ENCODE data around the gene NLGN1.

NLGN1 gene

DNA sequence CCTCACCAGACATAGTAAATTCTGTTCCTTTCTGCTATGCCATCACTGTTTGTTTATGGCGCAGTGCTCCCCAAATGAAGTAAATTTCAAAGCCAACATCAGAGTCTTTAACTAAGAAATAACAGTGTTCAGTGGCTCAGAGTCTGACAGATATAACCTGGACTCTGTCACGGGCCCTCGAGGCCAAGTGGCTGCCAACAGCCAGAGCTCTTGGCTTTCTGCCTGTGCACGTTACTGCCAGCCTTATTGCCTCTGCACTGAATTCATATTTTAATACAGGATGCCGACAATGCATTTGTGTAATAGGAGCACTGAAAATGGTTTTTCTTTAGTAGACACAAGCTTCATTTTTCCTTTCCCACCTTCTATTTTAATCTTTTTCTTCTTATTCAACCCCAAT lies 219.9 kb downstream of the NLGN1 start:
- no peak overlapping the region for H3K27ac Mint-ChIP-seq
- H3K27me3 Mint-ChIP-seq (ENCODE audit: low read depth) = no peaks in the 10 kb centered on the region
- no peaks in the 10 kb centered on the region for H3K9me3 Mint-ChIP-seq
- no peaks in the 10 kb centered on the region for H3K4me1 Mint-ChIP-seq (ENCODE audit: low read depth)
- H3K4me3 Mint-ChIP-seq = no peak overlapping the region
- H3K36me3 Mint-ChIP-seq (ENCODE audit: low read depth) = no peaks in the 10 kb centered on the region

DNA sequence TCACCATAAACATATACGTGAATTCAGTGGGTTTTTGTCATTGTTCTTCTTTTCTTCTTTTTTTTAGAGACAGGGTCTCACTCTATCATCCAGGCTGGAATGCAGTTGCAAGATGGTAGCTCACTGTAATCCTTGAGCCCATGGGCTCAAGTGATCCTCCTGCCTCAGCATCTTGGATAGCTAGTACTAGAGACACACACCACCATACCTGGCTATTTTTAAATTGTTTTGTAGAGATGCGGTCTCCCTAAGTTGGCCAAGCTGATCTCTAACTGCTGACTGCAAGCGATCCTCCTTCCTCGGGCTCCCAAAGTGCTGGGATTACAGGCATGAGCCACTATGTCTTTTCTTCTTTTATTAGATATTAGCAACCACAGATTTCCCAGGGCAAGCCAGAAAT lies 220.6 kb downstream of the NLGN1 start:
- Mint-ChIP-seq H3K36me3 (ENCODE audit: low read depth) (no peaks in the 10 kb centered on the region), H3K9me3 (no peaks in the 10 kb centered on the region), H3K27ac (no peak overlapping the region), H3K4me3 (no peak overlapping the region), H3K27me3 (ENCODE audit: low read depth) (no peaks in the 10 kb centered on the region), H3K4me1 (ENCODE audit: low read depth) (no peaks in the 10 kb centered on the region)

DNA sequence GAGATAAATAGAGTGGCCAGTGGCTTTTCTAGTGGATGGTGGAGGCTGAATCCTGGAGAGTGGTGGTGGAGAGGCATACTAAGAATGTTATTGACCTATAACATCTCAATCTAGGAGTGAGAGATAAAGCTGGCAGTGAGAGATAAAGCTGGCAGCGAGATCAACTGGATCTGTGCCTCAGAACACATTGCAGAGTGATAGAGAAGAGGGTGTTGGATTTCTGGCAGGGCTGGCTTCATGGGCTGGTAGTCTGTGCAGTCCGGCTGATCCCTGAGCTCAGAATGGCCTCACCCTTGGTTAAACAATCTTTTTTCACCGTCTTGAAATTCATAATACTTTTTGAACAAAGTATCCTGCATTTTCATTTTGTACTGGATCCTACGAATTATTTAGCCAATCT lies 221.2 kb downstream of the NLGN1 start:
- Mint-ChIP-seq H3K27me3 (ENCODE audit: low read depth) (no peaks in the 10 kb centered on the region), H3K4me3 (no peak overlapping the region), H3K4me1 (ENCODE audit: low read depth) (no peaks in the 10 kb centered on the region), H3K27ac (no peak overlapping the region), H3K9me3 (no peaks in the 10 kb centered on the region), H3K36me3 (ENCODE audit: low read depth) (no peaks in the 10 kb centered on the region)

DNA sequence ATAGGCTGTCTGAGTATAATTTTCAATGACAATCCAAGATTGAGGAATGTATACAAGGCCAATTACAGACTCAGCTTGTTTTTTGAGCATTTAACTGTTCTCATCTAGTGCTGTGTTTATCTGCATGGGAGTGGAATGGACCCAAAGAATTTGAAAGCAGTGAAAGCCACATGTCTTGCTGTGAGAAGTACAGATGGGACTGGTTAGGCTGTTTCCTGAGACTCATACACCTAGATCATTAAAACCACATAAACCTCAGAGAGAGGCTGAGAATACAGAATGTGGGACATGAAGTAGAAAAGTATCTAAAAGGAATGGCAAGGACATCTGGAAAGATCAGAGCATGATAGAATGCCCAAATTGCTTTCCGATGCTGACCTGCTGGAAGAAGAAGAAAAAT lies 224.6 kb downstream of the NLGN1 start:
- Mint-ChIP-seq H3K4me3 (no peak overlapping the region), H3K36me3 (ENCODE audit: low read depth) (no peaks in the 10 kb centered on the region), H3K27ac (no peak overlapping the region), H3K27me3 (ENCODE audit: low read depth) (no peaks in the 10 kb centered on the region), H3K4me1 (ENCODE audit: low read depth) (no peaks in the 10 kb centered on the region), H3K9me3 (no peaks in the 10 kb centered on the region)

DNA sequence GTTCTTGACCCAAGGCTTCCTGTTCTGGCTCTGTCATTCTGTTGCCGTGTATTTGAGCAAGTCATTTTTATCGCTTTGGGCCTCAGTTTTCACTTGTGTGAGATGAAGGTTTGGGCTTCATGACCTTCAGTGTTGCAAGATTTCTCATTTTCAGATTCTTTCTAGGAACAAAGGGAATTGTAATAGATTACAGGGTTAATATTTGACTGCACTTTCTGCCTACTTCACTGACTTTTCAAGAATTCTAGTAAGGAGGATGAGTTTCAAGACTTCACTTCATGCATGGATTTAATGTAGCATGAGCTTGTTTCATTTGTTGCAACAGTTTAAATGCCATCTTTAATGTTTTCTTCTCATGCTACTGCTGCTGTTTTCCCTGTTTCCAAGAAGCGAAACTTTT lies 226.5 kb downstream of the NLGN1 start:
- Mint-ChIP-seq H3K4me1 (ENCODE audit: low read depth) (no peaks in the 10 kb centered on the region), H3K27ac (no peak overlapping the region), H3K27me3 (ENCODE audit: low read depth) (no peaks in the 10 kb centered on the region), H3K4me3 (no peak overlapping the region), H3K36me3 (ENCODE audit: low read depth) (no peaks in the 10 kb centered on the region), H3K9me3 (no peaks in the 10 kb centered on the region)

DNA sequence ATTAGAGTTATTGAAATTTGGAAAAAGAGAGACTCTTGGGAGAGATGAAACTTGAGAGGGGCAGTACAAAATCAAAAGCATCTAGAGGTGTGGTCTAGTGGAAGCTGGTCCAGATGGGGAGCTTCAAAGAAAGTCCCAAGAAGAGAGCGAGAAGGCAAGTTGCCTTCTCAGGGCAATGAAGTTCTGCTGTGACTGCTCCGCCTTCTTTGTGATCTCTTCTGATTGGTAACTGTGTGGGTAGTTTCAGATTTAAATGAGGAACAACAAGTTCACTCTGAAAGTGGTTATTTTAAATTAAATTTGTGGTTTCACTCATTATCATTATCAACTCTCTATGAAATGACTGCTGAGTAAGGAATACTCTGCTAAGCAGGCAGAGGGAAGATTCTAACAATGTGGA lies 233.3 kb downstream of the NLGN1 start:
- H3K4me1 Mint-ChIP-seq (ENCODE audit: low read depth) = no peaks in the 10 kb centered on the region
- no peak overlapping the region for H3K27ac Mint-ChIP-seq
- H3K4me3 Mint-ChIP-seq = no peak overlapping the region
- H3K27me3 Mint-ChIP-seq (ENCODE audit: low read depth) = no peaks in the 10 kb centered on the region
- H3K36me3 Mint-ChIP-seq (ENCODE audit: low read depth) = no peaks in the 10 kb centered on the region
- H3K9me3 Mint-ChIP-seq = no peaks in the 10 kb centered on the region

DNA sequence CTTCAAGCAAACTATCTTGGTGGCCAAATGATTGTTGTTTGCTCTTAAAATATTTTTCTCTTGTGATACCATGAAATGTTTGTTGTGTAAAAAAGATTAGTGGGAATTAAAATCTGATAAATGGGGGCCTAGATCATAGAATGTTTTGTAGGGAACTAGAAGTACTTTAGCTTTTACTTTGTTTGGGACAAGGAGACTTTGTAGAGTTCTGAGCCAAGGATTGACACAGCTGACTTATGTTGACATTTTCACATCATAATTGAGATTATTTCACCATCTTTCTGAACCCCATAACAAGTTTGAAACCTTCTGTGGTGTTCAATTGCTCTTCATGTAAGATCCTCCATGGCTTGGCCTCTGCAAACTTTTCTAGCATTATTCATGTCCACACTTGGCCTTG lies 235.4 kb downstream of the NLGN1 start:
- H3K27ac Mint-ChIP-seq = no peak overlapping the region
- no peak overlapping the region for H3K4me3 Mint-ChIP-seq
- H3K4me1 Mint-ChIP-seq (ENCODE audit: low read depth) = no peaks in the 10 kb centered on the region
- no peaks in the 10 kb centered on the region for H3K9me3 Mint-ChIP-seq
- H3K36me3 Mint-ChIP-seq (ENCODE audit: low read depth) = no peaks in the 10 kb centered on the region
- H3K27me3 Mint-ChIP-seq (ENCODE audit: low read depth) = no peaks in the 10 kb centered on the region

DNA sequence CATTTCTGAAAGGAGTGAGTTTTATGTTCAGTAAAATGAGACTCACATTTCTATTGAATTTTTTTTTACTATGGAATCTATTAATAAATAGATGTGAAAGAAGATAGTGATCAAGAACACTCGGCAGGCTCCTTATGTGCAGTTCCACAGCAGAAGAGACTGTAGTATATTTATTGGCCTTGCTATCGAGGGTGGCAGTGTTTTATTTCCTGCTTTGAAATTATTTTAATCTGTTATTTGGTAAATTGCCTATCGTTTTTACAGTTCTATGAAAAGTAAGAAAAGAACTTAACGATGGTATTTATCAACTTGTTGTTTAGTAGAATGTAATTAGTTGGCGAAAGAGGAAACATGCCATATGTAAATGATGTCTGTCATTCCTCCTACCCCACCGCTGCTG lies 238.3 kb downstream of the NLGN1 start:
- Mint-ChIP-seq H3K36me3 (ENCODE audit: low read depth) (no peaks in the 10 kb centered on the region), H3K4me1 (ENCODE audit: low read depth) (no peaks in the 10 kb centered on the region), H3K9me3 (no peaks in the 10 kb centered on the region), H3K27ac (no peak overlapping the region), H3K4me3 (no peak overlapping the region), H3K27me3 (ENCODE audit: low read depth) (no peaks in the 10 kb centered on the region)

DNA sequence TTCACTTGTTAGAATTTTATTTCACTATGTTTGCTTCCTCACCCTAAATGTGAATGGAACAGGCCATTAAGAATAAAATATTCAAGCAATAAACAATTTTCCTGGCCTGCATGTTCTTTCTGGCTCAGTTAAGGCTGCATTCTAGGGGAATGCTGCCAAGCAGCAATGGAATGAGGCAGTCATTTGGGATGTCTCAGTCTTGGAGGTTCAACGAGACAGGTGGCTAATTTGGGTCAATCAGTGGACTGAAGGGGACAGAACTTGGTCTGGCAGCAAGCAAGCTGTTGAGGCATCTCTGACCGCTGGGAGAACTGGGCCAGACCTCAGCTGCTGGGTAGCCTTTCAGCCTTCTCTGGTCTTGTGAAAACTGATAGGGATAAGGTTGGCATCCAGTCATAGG lies 241.6 kb downstream of the NLGN1 start:
- no peak overlapping the region for H3K4me3 Mint-ChIP-seq
- H3K36me3 Mint-ChIP-seq (ENCODE audit: low read depth) = no peaks in the 10 kb centered on the region
- H3K4me1 Mint-ChIP-seq (ENCODE audit: low read depth) = no peaks in the 10 kb centered on the region
- no peak overlapping the region for H3K27ac Mint-ChIP-seq
- H3K9me3 Mint-ChIP-seq = no peaks in the 10 kb centered on the region
- H3K27me3 Mint-ChIP-seq (ENCODE audit: low read depth) = no peaks in the 10 kb centered on the region

DNA sequence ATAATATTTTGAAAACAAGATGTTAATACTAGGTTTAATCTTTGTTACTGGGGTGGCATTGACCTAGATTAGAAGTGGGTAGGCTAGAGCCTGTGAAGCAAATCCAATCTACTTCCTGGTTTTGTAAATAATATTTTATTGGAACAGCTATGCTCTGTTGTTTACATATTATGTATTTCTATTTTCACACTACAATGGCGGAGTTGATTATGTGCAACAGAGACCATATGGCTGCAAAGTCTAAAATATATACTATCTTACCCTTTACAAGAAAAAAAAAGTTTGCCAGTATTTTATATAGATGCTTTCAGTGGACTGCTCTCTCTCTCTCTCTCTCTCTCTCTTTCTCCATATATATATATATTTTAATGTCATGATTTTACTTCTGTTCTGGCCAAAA lies 244.2 kb downstream of the NLGN1 start:
- Mint-ChIP-seq H3K36me3 (ENCODE audit: low read depth) (no peaks in the 10 kb centered on the region), H3K27ac (no peak overlapping the region), H3K4me1 (ENCODE audit: low read depth) (no peaks in the 10 kb centered on the region), H3K4me3 (no peak overlapping the region), H3K27me3 (ENCODE audit: low read depth) (no peaks in the 10 kb centered on the region), H3K9me3 (no peaks in the 10 kb centered on the region)

DNA sequence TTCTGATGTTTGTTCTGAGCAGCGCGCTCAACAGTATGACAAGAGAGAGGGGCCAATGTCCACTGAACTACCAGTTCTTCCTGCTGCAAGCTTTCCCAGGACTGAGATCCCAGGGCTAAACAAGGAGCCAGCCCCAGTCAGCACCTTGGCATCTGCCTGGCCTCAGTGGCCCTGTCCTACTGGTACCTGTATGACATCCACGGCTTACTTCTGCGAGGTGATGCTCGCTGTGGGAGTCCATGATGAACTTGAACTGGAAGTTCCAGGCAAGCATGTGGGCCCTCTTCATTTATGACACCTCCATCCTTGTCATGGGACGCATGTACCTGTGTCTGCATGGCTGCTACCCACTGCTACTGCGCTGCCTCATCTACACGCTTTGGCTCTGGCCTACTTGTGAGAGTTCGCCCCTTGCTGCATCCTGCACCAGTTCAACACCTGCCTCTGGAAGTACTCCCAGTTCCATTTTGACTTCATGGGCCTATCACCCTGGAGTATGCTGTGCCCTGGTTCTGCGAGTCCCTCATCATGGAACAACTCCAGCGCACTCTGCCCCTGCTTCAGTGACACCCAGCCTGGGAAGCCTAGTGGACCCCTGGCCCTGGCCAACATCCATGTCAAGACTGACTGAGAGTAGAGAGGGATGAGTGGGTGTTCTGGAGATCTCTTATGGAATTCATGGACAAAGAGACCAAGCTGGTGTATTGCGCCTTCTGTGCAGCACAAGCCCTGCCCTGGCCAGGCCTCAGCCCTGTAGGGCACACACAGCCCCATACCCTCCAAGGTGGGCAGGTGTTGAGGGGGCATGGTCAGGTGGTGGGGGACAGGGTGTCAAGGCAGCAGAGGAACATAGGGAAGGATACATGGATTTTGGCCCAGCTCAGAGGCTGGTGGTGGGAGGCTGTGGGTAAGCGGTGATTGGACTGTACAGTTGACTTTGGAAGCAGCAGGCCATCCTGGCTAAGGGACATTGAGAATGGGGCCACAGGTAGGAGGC lies 246.8 kb downstream of the NLGN1 start:
- H3K4me1 Mint-ChIP-seq (ENCODE audit: low read depth) = no peaks in the 10 kb centered on the region
- no peak overlapping the region for H3K27ac Mint-ChIP-seq
- H3K4me3 Mint-ChIP-seq = no peak overlapping the region
- no peaks in the 10 kb centered on the region for H3K27me3 Mint-ChIP-seq (ENCODE audit: low read depth)
- H3K9me3 Mint-ChIP-seq = no peaks in the 10 kb centered on the region
- H3K36me3 Mint-ChIP-seq (ENCODE audit: low read depth) = no peaks in the 10 kb centered on the region

DNA sequence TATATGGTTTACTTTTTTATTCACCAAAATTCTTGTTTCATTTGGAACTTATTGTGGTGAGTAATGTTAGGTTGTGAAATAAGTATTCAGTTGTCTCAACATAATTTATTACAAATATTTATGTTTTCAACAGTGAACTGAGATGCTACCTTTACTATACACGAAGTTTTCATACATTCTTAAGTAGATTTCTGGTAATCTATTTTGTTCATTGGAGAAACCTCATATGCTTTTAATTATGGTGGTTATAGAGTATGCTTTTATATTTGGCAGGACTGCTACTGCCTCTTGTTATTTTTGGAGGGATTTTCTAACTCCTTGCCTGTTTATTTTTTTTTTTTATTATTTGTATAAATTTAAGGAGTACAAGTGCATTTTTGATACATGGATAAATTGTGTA lies 253.1 kb downstream of the NLGN1 start:
- H3K9me3 Mint-ChIP-seq = no peaks in the 10 kb centered on the region
- no peaks in the 10 kb centered on the region for H3K27me3 Mint-ChIP-seq (ENCODE audit: low read depth)
- H3K4me3 Mint-ChIP-seq = no peak overlapping the region
- no peaks in the 10 kb centered on the region for H3K4me1 Mint-ChIP-seq (ENCODE audit: low read depth)
- H3K36me3 Mint-ChIP-seq (ENCODE audit: low read depth) = no peaks in the 10 kb centered on the region
- no peak overlapping the region for H3K27ac Mint-ChIP-seq

DNA sequence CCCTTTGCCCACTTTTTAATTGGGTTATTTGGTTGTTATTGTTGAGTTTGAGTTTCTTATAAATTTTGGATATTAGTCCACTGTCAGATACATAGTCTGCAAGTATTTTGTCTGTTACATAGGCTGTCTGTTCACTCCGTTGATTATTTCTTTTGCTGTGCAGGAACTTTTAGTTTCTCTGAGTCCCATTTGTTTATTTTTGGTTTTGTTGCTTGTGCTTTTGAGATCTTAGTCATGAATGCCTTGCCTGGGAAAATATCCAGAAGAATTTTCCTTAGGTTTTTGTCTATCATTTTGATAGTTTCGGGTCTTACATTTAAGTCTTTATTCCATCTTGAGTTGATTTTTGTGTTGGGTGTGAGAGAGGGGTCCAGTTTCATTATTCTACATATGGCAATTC lies 254.5 kb downstream of the NLGN1 start:
- no peak overlapping the region for H3K27ac Mint-ChIP-seq
- no peaks in the 10 kb centered on the region for H3K4me1 Mint-ChIP-seq (ENCODE audit: low read depth)
- no peaks in the 10 kb centered on the region for H3K9me3 Mint-ChIP-seq

DNA sequence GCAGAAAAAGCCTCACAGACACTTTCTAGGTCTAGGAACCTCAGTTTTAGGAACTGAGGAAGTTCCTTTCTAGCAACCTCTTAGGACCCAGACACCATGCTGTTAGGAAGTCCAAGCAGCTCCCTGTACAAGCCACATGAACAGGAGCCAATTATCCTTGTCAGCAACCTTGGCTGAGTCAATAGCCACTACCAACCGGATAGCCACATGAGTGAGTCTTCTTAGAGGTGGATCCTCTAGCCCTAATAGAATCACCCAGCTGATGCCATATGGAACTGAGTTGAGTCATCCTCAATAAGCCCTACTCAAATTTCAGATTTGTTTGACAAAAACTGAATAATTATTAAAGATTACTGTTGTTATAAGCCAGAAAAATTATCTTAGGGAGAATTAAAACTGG lies 256.2 kb downstream of the NLGN1 start:
- Mint-ChIP-seq H3K4me3 (no peak overlapping the region), H3K36me3 (ENCODE audit: low read depth) (no peaks in the 10 kb centered on the region), H3K9me3 (no peaks in the 10 kb centered on the region), H3K27me3 (ENCODE audit: low read depth) (no peaks in the 10 kb centered on the region), H3K27ac (no peak overlapping the region), H3K4me1 (ENCODE audit: low read depth) (no peaks in the 10 kb centered on the region)

More for the DNA sequence above, 254.5 kb downstream of the NLGN1 start:
- H3K4me3 Mint-ChIP-seq = no peak overlapping the region
- H3K27me3 Mint-ChIP-seq (ENCODE audit: low read depth) = no peaks in the 10 kb centered on the region
- H3K36me3 Mint-ChIP-seq (ENCODE audit: low read depth) = no peaks in the 10 kb centered on the region

DNA sequence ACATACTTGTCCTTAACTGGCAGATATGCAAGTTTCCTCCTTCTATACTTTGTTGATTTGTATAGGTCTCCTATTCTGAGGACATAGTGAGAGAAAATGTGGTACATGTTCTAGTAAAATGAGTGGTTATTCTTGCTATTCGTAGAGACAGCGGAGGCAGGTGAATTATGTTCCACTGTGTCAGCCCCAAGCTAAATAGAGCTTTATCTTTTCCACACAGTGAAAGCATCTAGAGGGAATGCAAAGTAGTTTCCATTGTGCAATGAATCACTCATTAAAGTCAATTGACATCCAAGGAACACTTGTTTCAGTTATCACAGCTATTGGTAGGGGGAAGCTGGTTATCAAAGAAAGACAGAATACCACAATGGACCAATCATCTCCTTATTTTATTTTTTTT lies 262.4 kb downstream of the NLGN1 start:
- no peak overlapping the region for H3K4me3 Mint-ChIP-seq
- H3K36me3 Mint-ChIP-seq (ENCODE audit: low read depth) = no peaks in the 10 kb centered on the region
- H3K27me3 Mint-ChIP-seq (ENCODE audit: low read depth) = no peaks in the 10 kb centered on the region
- no peaks in the 10 kb centered on the region for H3K4me1 Mint-ChIP-seq (ENCODE audit: low read depth)
- H3K27ac Mint-ChIP-seq = no peak overlapping the region
- H3K9me3 Mint-ChIP-seq = no peaks in the 10 kb centered on the region

All from T-helper 1 cell treated with Interleukin-12 subunit alpha and Interleukin-12 subunit beta and Interleukin-4 antibody, amounts not matched to agents 30 μg/mL and 1 μg/mL, for 36 hours (primary cell).